ENCODE results near the gene SLC1A4.
"Not testable (repeated sequence)": the region's sequence is repeated elsewhere in the genome, so short reads cannot be mapped to it uniquely, and the experiment has no call there.

The SLC1A4 gene

DNA sequence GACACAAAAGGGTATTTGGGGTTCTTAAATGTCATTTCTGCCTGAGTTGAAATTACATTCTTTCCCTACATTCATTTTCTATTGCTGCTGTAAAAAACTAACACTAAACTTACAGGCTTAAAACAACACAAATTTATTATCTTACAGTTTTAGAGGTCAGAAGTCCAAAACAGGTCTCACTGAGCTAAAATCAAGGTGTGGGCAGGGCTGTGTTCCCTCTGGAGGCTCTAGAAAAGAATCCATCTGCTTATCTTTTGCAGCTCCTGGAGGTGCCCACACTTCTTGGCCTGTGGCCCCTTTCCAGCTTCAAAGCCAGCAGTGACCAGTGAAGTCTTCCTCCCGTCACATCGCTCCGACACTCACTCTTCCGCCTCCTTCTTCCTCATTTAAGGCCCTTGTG is 23.2 kb upstream of the SLC1A4 start:
- H3K4me3 ChIP-seq (ENCODE audit: low read depth, low read length): no peak overlapping the region
- no peak for DNase-seq (ENCODE audit: low read depth)
- TF ChIP-seq, protein P1, sequence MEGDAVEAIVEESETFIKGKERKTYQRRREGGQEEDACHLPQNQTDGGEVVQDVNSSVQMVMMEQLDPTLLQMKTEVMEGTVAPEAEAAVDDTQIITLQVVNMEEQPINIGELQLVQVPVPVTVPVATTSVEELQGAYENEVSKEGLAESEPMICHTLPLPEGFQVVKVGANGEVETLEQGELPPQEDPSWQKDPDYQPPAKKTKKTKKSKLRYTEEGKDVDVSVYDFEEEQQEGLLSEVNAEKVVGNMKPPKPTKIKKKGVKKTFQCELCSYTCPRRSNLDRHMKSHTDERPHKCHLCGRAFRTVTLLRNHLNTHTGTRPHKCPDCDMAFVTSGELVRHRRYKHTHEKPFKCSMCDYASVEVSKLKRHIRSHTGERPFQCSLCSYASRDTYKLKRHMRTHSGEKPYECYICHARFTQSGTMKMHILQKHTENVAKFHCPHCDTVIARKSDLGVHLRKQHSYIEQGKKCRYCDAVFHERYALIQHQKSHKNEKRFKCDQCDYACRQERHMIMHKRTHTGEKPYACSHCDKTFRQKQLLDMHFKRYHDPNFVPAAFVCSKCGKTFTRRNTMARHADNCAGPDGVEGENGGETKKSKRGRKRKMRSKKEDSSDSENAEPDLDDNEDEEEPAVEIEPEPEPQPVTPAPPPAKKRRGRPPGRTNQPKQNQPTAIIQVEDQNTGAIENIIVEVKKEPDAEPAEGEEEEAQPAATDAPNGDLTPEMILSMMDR (IDR thresholded peaks at IDR 0.05; ENCODE audit: low read depth, low read length, missing control alignments): no peak

DNA sequence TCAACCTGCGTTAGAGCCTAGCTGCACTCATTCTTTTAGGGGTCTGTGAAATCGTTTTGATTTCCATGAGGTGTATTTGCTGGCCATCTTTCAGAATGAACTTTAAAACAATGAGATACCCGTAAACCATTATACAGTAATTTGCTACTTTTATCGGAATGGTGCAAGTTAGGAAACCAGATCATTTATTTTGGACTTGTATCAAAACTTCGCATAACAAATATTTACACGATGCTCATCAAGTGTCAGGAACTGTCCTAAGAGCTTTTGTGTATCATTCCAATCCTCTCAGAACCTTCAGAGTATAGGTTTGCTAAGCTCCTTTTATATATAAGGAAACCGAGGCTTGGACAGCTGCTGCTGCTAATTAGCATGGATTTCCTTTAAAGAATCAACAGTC is 22.4 kb upstream of the SLC1A4 start:
- TF ChIP-seq, protein P1 (IDR thresholded peaks at IDR 0.05; ENCODE audit: low read depth, low read length, missing control alignments): no peak
- no peak for DNase-seq (ENCODE audit: low read depth)

DNA sequence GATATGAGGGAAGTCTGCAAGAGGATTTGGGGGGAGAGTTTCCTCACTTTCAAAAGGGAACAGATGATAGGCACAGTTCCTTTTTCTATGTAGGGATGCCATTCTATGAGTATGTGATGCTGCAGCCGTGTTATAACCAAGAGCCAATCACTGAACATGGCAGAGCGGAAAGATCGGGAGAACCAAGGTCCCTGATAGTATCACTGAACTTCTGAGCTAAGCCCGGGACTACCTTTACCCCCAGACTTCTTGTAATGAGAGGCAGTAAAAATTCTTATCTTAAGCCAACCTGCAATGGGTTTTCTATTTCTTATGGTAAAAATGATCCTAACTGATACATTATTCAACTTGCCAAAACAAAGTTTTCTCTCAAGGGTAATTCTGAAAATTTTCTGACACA is 21.6 kb upstream of the SLC1A4 start:
- H3K4me3 ChIP-seq (ENCODE audit: low read depth, low read length): no peak overlapping the region
- TF ChIP-seq, protein P1 (IDR thresholded peaks at IDR 0.05; ENCODE audit: low read depth, low read length, missing control alignments): no peak
- DNase-seq (ENCODE audit: low read depth): no peak

More for the DNA sequence above, 22.4 kb upstream of the SLC1A4 start:
- no peak overlapping the region for H3K4me3 ChIP-seq (ENCODE audit: low read depth, low read length)

DNA sequence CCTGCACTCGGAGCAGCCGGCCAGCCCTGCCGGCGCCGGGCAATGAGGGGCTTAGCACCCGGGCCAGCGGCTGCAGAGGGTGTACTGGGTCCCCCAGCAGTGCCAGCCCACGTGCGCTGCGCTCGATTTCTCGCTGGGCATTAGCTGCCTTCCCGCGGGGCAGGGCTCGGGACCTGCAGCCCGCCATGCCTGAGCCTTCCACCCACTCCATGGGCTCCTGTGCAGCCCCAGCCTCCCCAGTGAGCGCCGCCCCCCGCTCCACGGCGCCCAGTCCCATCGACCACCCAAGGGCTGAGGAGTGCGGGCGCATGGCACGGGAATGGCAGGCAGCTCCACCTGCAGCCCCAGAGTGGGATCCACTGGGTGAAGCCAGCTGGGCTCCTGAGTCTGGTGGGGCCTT is 20.1 kb upstream of the SLC1A4 start:
- not testable (repeated sequence) for DNase-seq (ENCODE audit: low read depth); H3K4me3 ChIP-seq (ENCODE audit: low read depth, low read length)

DNA sequence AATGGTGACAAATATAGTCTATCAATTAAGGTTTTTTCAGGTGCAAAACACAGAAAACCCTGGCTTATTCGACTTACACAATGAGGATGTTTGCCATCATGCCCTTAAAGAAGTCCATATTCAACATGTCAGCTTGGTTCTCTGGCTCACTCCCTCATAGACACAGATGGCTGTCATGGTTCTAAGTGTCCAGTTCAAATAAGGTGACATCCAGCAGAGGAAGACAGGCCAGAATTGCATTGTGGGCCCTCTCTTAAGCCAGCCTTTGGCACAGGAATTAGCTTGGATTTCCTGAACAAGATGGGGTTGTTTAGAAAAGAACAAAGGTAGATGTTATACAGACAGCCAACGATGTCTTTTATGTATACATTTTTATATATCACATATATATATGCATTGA is 18.7 kb upstream of the SLC1A4 start:
- H3K4me3 ChIP-seq (ENCODE audit: low read depth, low read length): no peak overlapping the region
- no peak for DNase-seq (ENCODE audit: low read depth)
- TF ChIP-seq, protein P1 (IDR thresholded peaks at IDR 0.05; ENCODE audit: low read depth, low read length, missing control alignments): no peak

DNA sequence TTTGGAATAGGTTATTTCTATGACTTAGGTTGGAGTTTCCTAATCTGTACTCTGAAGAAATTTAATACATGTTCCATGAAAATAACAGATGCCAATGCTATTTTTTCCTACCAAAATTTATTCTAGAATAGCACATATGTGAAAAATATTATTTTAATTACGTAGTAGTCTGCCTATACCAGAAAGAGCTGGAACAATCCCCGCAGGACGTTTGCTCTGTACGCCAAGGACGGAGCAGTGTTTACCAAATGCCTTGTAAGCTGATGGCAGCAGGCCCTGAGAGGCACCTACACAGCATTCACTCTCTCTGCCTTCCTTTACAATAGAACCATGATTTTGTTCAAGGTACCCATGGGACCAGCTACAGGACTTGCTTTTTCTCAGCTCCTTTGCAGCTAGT is 16.8 kb upstream of the SLC1A4 start:
- TF ChIP-seq, protein P1 (IDR thresholded peaks at IDR 0.05; ENCODE audit: low read depth, low read length, missing control alignments): no peak
- H3K4me3 ChIP-seq (ENCODE audit: low read depth, low read length): no peak overlapping the region
- no peak for DNase-seq (ENCODE audit: low read depth)

DNA sequence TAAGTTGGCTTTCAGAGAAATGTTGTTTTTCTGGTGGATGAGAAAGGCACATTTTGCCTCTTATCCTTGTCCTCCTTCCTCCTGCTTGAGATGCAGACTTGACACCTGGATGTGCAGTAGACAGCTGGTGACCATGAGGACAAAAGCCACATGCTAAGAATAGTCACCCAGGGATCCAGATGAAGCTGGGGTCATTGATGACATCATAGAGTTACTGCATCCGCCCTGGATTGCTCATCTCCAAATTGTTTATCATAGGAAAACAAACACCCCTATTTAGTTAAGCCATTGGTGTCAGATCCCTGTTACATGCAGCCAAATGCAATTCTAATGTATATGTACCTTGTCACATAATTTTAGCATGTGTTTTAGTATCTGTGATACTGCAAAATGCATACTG is 16.3 kb upstream of the SLC1A4 start:
- TF ChIP-seq, protein P1 (IDR thresholded peaks at IDR 0.05; ENCODE audit: low read depth, low read length, missing control alignments): no peak
- DNase-seq (ENCODE audit: low read depth): no peak
- no peak overlapping the region for H3K4me3 ChIP-seq (ENCODE audit: low read depth, low read length)
